Measurements from ENCODE around the gene SMR3A. TPM values are rescaled to one million over a fixed set of nuclear protein-coding genes. Genes with fewer than 3 reads are reported as not detected.

The SMR3A gene
- total RNA-seq, 1 donor from 2014 or later = not detected

DNA sequence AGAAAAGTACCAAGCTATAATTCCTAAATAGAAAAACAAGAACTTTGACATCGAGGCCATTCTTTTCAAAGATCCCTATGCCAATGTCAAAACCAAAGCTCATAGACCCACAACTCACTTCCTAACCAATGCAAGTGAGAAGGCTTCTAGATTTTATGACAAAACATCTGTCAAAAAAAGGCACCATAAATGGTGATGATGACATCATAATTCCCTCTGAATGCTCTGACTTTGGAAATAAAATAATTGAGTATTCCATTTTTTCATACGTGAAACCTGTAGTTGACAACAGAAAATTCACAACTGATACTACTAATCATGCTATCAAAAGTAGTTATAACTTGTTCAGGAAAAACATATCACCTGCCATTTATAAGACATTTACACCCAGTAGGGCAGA, 34.5 kb upstream of the SMR3A start:
- Histone ChIP-seq H3K27me3 (ENCODE audit: insufficient read depth, low read length) (no peaks in the 10 kb centered on the region), H3K4me1 (ENCODE audit: insufficient read depth, low read length) (no peaks in the 10 kb centered on the region), H3K27ac (ENCODE audit: low read depth, low read length) (no peak overlapping the region), H3K36me3 (ENCODE audit: insufficient read depth, low read length) (no peaks in the 10 kb centered on the region), H3K4me3 (ENCODE audit: insufficient read depth, low read depth, low read length) (no peak overlapping the region), H3K9me3 (ENCODE audit: insufficient read depth, low read depth, low read length) (no peaks in the 10 kb centered on the region), H2AFZ (ENCODE audit: low read depth, low read length) (no peak overlapping the region), H3K79me2 (ENCODE audit: insufficient read depth, low read length) (no peaks in the 10 kb centered on the region), H4K20me1 (ENCODE audit: insufficient read depth, low read length) (no peaks in the 10 kb centered on the region), H3K9ac (ENCODE audit: low read length) (no peak overlapping the region), H3K4me2 (ENCODE audit: low read length) (no peak overlapping the region)
- no peaks in the 10 kb centered on the region for H3K4me1 Mint-ChIP-seq (ENCODE audit: low read depth, unreplicated experiment)
- H3K27me3 Mint-ChIP-seq (ENCODE audit: low read depth, unreplicated experiment) = no peaks in the 10 kb centered on the region
- no peak overlapping the region for H3K27ac Mint-ChIP-seq (ENCODE audit: unreplicated experiment)
- H3K4me3 Mint-ChIP-seq (ENCODE audit: unreplicated experiment) = no peak overlapping the region
- no peak for DNase-seq (ENCODE audit: low read depth)
- TF ChIP-seq, protein P1, sequence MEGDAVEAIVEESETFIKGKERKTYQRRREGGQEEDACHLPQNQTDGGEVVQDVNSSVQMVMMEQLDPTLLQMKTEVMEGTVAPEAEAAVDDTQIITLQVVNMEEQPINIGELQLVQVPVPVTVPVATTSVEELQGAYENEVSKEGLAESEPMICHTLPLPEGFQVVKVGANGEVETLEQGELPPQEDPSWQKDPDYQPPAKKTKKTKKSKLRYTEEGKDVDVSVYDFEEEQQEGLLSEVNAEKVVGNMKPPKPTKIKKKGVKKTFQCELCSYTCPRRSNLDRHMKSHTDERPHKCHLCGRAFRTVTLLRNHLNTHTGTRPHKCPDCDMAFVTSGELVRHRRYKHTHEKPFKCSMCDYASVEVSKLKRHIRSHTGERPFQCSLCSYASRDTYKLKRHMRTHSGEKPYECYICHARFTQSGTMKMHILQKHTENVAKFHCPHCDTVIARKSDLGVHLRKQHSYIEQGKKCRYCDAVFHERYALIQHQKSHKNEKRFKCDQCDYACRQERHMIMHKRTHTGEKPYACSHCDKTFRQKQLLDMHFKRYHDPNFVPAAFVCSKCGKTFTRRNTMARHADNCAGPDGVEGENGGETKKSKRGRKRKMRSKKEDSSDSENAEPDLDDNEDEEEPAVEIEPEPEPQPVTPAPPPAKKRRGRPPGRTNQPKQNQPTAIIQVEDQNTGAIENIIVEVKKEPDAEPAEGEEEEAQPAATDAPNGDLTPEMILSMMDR (IDR thresholded peaks at IDR 0.05; ENCODE audit: insufficient read depth, low read depth, low read length) = no peak
- TF ChIP-seq EZH2 (IDR thresholded peaks at IDR 0.05; ENCODE audit: insufficient read depth, low read length) = no peak
- no peak for FAIRE-seq
- H3K9me3 Mint-ChIP-seq (ENCODE audit: unreplicated experiment) = no peaks in the 10 kb centered on the region
- H3K36me3 Mint-ChIP-seq (ENCODE audit: low read depth, unreplicated experiment) = no peaks in the 10 kb centered on the region

DNA sequence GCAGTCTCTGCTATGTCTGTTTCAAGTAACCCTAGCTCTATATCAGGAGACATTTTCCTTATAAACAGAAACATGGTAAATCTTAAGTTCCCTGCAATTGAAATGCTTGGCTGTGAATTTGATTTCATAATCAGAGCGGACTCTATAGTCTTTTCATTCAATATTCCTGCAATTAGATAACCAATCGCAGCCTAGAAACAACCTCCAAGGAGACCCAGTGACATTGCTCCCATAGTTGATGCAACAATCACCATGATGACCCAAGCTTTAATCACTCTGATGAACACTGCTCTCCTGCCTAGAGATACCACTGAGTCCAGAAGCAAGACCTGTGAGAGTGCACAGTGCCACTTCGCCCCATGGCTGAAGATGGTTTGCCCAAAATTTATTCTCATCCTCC, 25.9 kb upstream of the SMR3A start, which contains the start of gene CABS1:
Gene CABS1 (plus strand): TSS at position 301 of the 400 bp plus-strand sequence. CDS start 59 bp downstream, at position 360.
- no peaks in the 10 kb centered on the region for H3K27me3 ChIP-seq (ENCODE audit: insufficient read depth, low read length)
- Mint-ChIP-seq H3K27ac (ENCODE audit: unreplicated experiment) (no peak within 1 kb of the TSS), H3K36me3 (ENCODE audit: low read depth, unreplicated experiment) (no peaks in the 10 kb centered on the region), H3K9me3 (ENCODE audit: unreplicated experiment) (no peaks in the 10 kb centered on the region), H3K4me3 (ENCODE audit: unreplicated experiment) (no peak within 1 kb of the TSS), H3K4me1 (ENCODE audit: low read depth, unreplicated experiment) (no peaks in the 10 kb centered on the region), H3K27me3 (ENCODE audit: low read depth, unreplicated experiment) (no peaks in the 10 kb centered on the region)
- no peak within 1 kb of the TSS for H2AFZ ChIP-seq (ENCODE audit: low read depth, low read length)
- H3K9me3 ChIP-seq (ENCODE audit: insufficient read depth, low read depth, low read length) = no peaks in the 10 kb centered on the region
- no peaks in the 10 kb centered on the region for H3K79me2 ChIP-seq (ENCODE audit: insufficient read depth, low read length)
- H3K9ac ChIP-seq (ENCODE audit: low read length) = no peak within 1 kb of the TSS
- FAIRE-seq = no peak
- H3K27ac ChIP-seq (ENCODE audit: low read depth, low read length) = no peak within 1 kb of the TSS
- no peak within 1 kb of the TSS for H3K4me3 ChIP-seq (ENCODE audit: insufficient read depth, low read depth, low read length)
- H4K20me1 ChIP-seq (ENCODE audit: insufficient read depth, low read length) = no peaks in the 10 kb centered on the region
- DNase-seq (ENCODE audit: low read depth) = no peak
- H3K4me2 ChIP-seq (ENCODE audit: low read length) = no peak within 1 kb of the TSS
- H3K4me1 ChIP-seq (ENCODE audit: insufficient read depth, low read length) = no peaks in the 10 kb centered on the region
- H3K36me3 ChIP-seq (ENCODE audit: insufficient read depth, low read length) = no peaks in the 10 kb centered on the region
- no peak for TF ChIP-seq EZH2 (IDR thresholded peaks at IDR 0.05; ENCODE audit: insufficient read depth, low read length)
- TF ChIP-seq, protein P1 (IDR thresholded peaks at IDR 0.05; ENCODE audit: insufficient read depth, low read depth, low read length) = no peak

DNA sequence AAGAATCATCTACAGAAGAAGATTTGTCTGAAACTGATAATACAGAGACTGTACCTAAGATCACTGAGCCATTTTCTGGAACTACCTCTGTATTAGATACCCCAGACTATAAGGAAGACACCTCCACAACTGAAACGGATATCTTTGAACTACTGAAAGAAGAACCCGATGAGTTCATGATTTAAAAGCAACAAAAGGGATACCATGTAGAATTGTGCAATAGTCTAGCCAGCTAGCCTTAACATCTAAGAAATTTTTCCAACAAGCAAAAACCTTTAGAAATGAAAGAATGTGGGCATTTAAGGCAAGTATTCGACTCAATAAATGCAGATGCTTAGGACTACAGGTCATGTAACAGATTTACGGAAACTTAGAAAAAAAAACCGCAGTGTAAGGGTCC, 24.5 kb upstream of the SMR3A start:
- no peaks in the 10 kb centered on the region for H3K4me1 ChIP-seq (ENCODE audit: insufficient read depth, low read length)
- FAIRE-seq (no peak), DNase-seq (ENCODE audit: low read depth) (no peak)
- no peak overlapping the region for H3K27ac Mint-ChIP-seq (ENCODE audit: unreplicated experiment)
- no peaks in the 10 kb centered on the region for H3K4me1 Mint-ChIP-seq (ENCODE audit: low read depth, unreplicated experiment)
- H3K9me3 Mint-ChIP-seq (ENCODE audit: unreplicated experiment) = no peaks in the 10 kb centered on the region
- H3K27me3 Mint-ChIP-seq (ENCODE audit: low read depth, unreplicated experiment) = no peaks in the 10 kb centered on the region
- H4K20me1 ChIP-seq (ENCODE audit: insufficient read depth, low read length) = no peaks in the 10 kb centered on the region
- TF ChIP-seq, protein P1 (IDR thresholded peaks at IDR 0.05; ENCODE audit: insufficient read depth, low read depth, low read length) = no peak
- TF ChIP-seq EZH2 (IDR thresholded peaks at IDR 0.05; ENCODE audit: insufficient read depth, low read length) = no peak
- no peaks in the 10 kb centered on the region for H3K79me2 ChIP-seq (ENCODE audit: insufficient read depth, low read length)
- no peaks in the 10 kb centered on the region for H3K9me3 ChIP-seq (ENCODE audit: insufficient read depth, low read depth, low read length)
- no peak overlapping the region for H3K4me3 Mint-ChIP-seq (ENCODE audit: unreplicated experiment)
- no peaks in the 10 kb centered on the region for H3K27me3 ChIP-seq (ENCODE audit: insufficient read depth, low read length)
- H3K4me3 ChIP-seq (ENCODE audit: insufficient read depth, low read depth, low read length) = no peak overlapping the region
- H2AFZ ChIP-seq (ENCODE audit: low read depth, low read length) = no peak overlapping the region
- no peak overlapping the region for H3K9ac ChIP-seq (ENCODE audit: low read length)
- H3K27ac ChIP-seq (ENCODE audit: low read depth, low read length) = no peak overlapping the region
- no peaks in the 10 kb centered on the region for H3K36me3 Mint-ChIP-seq (ENCODE audit: low read depth, unreplicated experiment)
- H3K36me3 ChIP-seq (ENCODE audit: insufficient read depth, low read length) = no peaks in the 10 kb centered on the region
- H3K4me2 ChIP-seq (ENCODE audit: low read length) = no peak overlapping the region
